ENCODE data around the gene CEP295NL.

DNA sequence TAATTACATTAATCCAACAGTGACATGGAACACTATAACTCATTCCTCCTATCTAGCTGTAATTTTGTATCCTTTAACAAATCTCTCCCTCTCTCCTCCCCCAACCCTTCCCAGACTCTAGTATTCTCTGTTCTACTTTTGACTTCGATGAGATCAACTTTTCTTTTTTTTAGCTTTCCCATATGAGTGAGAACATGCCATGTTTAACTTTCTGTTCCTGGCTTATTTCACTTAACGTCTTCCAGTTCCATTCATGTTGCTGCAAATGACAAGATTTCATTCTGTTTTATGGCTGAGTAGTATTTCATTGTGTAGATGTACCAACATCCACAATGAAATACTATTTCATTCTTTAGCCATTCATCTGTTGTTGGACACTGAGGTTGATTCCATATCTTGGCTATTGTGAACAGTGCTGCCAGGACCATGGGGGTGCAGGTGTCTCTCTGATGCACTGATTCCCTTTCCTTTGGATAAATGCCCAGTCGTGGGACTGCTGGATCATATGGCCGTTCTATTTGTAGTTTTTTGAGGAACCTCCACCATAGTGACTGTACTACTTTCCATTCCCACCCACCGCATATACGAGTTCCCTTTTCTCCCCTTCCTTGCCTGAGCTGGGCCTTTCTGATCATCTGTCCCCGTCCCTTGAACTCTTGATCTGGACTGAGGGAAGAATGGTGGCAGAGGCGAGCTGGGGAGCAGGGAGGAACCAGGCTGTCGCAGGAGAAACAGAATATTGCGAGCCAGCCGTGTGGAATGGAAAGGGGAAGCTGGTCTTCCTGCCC is 7.7 kb upstream of the CEP295NL start:
- TF ChIP-seq TAF1 (IDR thresholded peaks at IDR 0.05; ENCODE audit: low read depth, low read length) (no peak), POLR2AphosphoS5 (IDR thresholded peaks at IDR 0.05; ENCODE audit: low read depth, low read length) (no peak), SPI1 (IDR thresholded peaks at IDR 0.05; ENCODE audit: low read depth, low read length) (no peak), POLR2A (IDR thresholded peaks at IDR 0.05; ENCODE audit: low read depth, low read length) (no peak), PAX5 (IDR thresholded peaks at IDR 0.05; ENCODE audit: insufficient read depth, low read length, severe bottlenecking) (no peak), POU2F2 (IDR thresholded peaks at IDR 0.05; ENCODE audit: low read depth, low read length) (no peak)
